HG03520 (cell line): Measurements from ENCODE around the gene OAF.
"Not testable (repeated sequence)": the region's sequence is repeated elsewhere in the genome, so short reads cannot be mapped to it uniquely, and the experiment has no call there.

Experiments
- ATAC-seq: cut with Tn5 transposase; IDR thresholded peaks from one replicate; pipeline ENCODE4 v1.9.1; 2021; ENCODE audit warnings: mild to moderate bottlenecking, moderate library complexity; ENCODE audit not compliant: unreplicated experiment

Gene OAF

GRCh38 chr11:120261931-120262330 lies 51.1 kb downstream of the OAF start:
- ATAC-seq, result no peak

- no peak for ATAC-seq
Measured at GRCh38 chr11:120267319-120267718, 56.5 kb downstream of the OAF start.

GRCh38 chr11:120268686-120269085 lies 57.9 kb downstream of the OAF start:
- no peak for ATAC-seq

- no peak for ATAC-seq
Measured at GRCh38 chr11:120270386-120270785, 59.6 kb downstream of the OAF start.

- ATAC-seq, result no peak
Measured at GRCh38 chr11:120271672-120272071, 60.8 kb downstream of the OAF start.

GRCh38 chr11:120272303-120272702 lies 61.5 kb downstream of the OAF start:
- no peak for ATAC-seq

- no peak for ATAC-seq
Measured at GRCh38 chr11:120273432-120273831, 62.6 kb downstream of the OAF start.

- not testable (repeated sequence) for ATAC-seq
Measured at GRCh38 chr11:120273956-120274355, 63.1 kb downstream of the OAF start.

GRCh38 chr11:120279502-120279901 lies 68.7 kb downstream of the OAF start:
- no peak for ATAC-seq
